C4-2B (cell line): ENCODE measurements around the gene CACNA2D1.

Experiments used
- H3K27ac ChIP-seq: fragments of 450-650 bp; 2 replicates; pipeline ENCODE4 v1.5.1; 2017
- CTCF ChIP-seq: fragments of 450-650 bp; conservative IDR thresholded peaks from 2 replicates; pipeline ENCODE4 v1.5.1; 2017; ENCODE audit warnings: mild to moderate bottlenecking
- ZFX ChIP-seq: fragments of 450-650 bp; IDR thresholded peaks from 2 replicates; pipeline ENCODE4 v1.6.1; 2017

Gene CACNA2D1

GRCh38 chr7:82230811-82231581 is 212.6 kb downstream of the CACNA2D1 start:
- no peak overlapping the region for H3K27ac ChIP-seq
- TF ChIP-seq CTCF (no peak), ZFX (no peak)

GRCh38 chr7:82229164-82229563 is 214.4 kb downstream of the CACNA2D1 start:
- no peak overlapping the region for H3K27ac ChIP-seq
- TF ChIP-seq ZFX (no peak), CTCF (no peak)

GRCh38 chr7:82226191-82226590 is 217.4 kb downstream of the CACNA2D1 start:
- TF ChIP-seq CTCF = no peak
- no peak for TF ChIP-seq ZFX
- no peak overlapping the region for H3K27ac ChIP-seq

GRCh38 chr7:82224529-82224928 is 219.0 kb downstream of the CACNA2D1 start:
- TF ChIP-seq ZFX (no peak), CTCF (no peak)
- H3K27ac ChIP-seq = no peak overlapping the region

GRCh38 chr7:82223580-82223979 is 220.0 kb downstream of the CACNA2D1 start:
- TF ChIP-seq CTCF (no peak), ZFX (no peak)
- H3K27ac ChIP-seq = no peak overlapping the region

GRCh38 chr7:82221152-82221674 is 222.4 kb downstream of the CACNA2D1 start:
- H3K27ac ChIP-seq = no peak overlapping the region
- TF ChIP-seq ZFX (no peak), CTCF (no peak)

GRCh38 chr7:82212466-82212865 is 231.1 kb downstream of the CACNA2D1 start:
- TF ChIP-seq ZFX (no peak), CTCF (no peak)
- no peak overlapping the region for H3K27ac ChIP-seq
